Measurements from ENCODE around the gene CNTN1.

Gene CNTN1

GRCh38 chr12:40646911-40647310, 45.3 kb upstream of the CNTN1 start:
- Histone ChIP-seq H3K27me3 (ENCODE audit: insufficient read depth, low read length, poor library complexity) (no peaks in the 10 kb centered on the region), H3K23ac (ENCODE audit: low read length) (no peak overlapping the region), H3K4me1 (ENCODE audit: control insufficient read depth, low read depth, low read length) (no peaks in the 10 kb centered on the region), H3K27ac (ENCODE audit: low read depth, low read length) (no peak overlapping the region), H2AK5ac (ENCODE audit: low read length) (no peak overlapping the region), H3K36me3 (ENCODE audit: control insufficient read depth, insufficient read depth, low read length) (no peaks in the 10 kb centered on the region), H3K4ac (ENCODE audit: low read depth, low read length) (no peak overlapping the region), H3K79me2 (ENCODE audit: control insufficient read depth, insufficient read depth, low read length) (no peaks in the 10 kb centered on the region), H4K5ac (ENCODE audit: low read length) (no peak overlapping the region), H3K4me2 (ENCODE audit: low read length) (no peak overlapping the region), H2BK15ac (replicated peaks; ENCODE audit: low read depth) (no peak overlapping the region), H2BK120ac (ENCODE audit: low read depth, low read length) (no peak overlapping the region), H3K4me3 (ENCODE audit: low read length) (no peak overlapping the region), H3K79me1 (ENCODE audit: low read length) (no peaks in the 10 kb centered on the region), H3K56ac (ENCODE audit: low read length) (no peak overlapping the region), H2BK5ac (ENCODE audit: low read length) (no peak overlapping the region), H3K9ac (ENCODE audit: low read length) (no peak overlapping the region), H4K8ac (ENCODE audit: low read depth, low read length) (no peak overlapping the region), H3K18ac (ENCODE audit: low read length) (no peak overlapping the region)
- DNase-seq, result no peak

- H3K56ac ChIP-seq (ENCODE audit: low read length), result no peak overlapping the region
- no CpG with 5 or more reads among the region's 2 CpGs for WGBS (ENCODE audit: extremely low coverage, insufficient coverage, low lambda C conversion rate)
- no peaks in the 10 kb centered on the region for H3K36me3 ChIP-seq (ENCODE audit: control insufficient read depth, insufficient read depth, low read length)
- no peak overlapping the region for H2BK5ac ChIP-seq (ENCODE audit: low read length)
- H2BK15ac ChIP-seq (replicated peaks; ENCODE audit: low read depth), result no peak overlapping the region
- no peak overlapping the region for H4K5ac ChIP-seq (ENCODE audit: low read length)
- no peak overlapping the region for H3K23ac ChIP-seq (ENCODE audit: low read length)
- H2AK5ac ChIP-seq (ENCODE audit: low read length), result no peak overlapping the region
- H3K9ac ChIP-seq (ENCODE audit: low read length), result no peak overlapping the region
- no peak overlapping the region for H4K8ac ChIP-seq (ENCODE audit: low read depth, low read length)
- no peak overlapping the region for H3K18ac ChIP-seq (ENCODE audit: low read length)
- no peaks in the 10 kb centered on the region for H3K79me2 ChIP-seq (ENCODE audit: control insufficient read depth, insufficient read depth, low read length)
- DNase-seq, result peak; percentile 39
- H3K27me3 ChIP-seq (ENCODE audit: insufficient read depth, low read length, poor library complexity), result no peaks in the 10 kb centered on the region
- no peak overlapping the region for H2BK120ac ChIP-seq (ENCODE audit: low read depth, low read length)
- H3K79me1 ChIP-seq (ENCODE audit: low read length), result no peaks in the 10 kb centered on the region
- no peaks in the 10 kb centered on the region for H3K4me1 ChIP-seq (ENCODE audit: control insufficient read depth, low read depth, low read length)
- no peak overlapping the region for H3K4me3 ChIP-seq (ENCODE audit: low read length)
- H3K4me2 ChIP-seq (ENCODE audit: low read length), result no peak overlapping the region
- H3K4ac ChIP-seq (ENCODE audit: low read depth, low read length), result no peak overlapping the region
- no peak overlapping the region for H3K27ac ChIP-seq (ENCODE audit: low read depth, low read length)
Observed at GRCh38 chr12:40647651-40648050, 44.6 kb upstream of the CNTN1 start.

GRCh38 chr12:40648519-40648918, 43.7 kb upstream of the CNTN1 start:
- Histone ChIP-seq H3K36me3 (ENCODE audit: control insufficient read depth, insufficient read depth, low read length) (no peaks in the 10 kb centered on the region), H2BK120ac (ENCODE audit: low read depth, low read length) (no peak overlapping the region), H3K4me1 (ENCODE audit: control insufficient read depth, low read depth, low read length) (no peaks in the 10 kb centered on the region), H3K27me3 (ENCODE audit: insufficient read depth, low read length, poor library complexity) (no peaks in the 10 kb centered on the region), H3K56ac (ENCODE audit: low read length) (no peak overlapping the region), H3K4me2 (ENCODE audit: low read length) (no peak overlapping the region), H4K5ac (ENCODE audit: low read length) (no peak overlapping the region), H3K9ac (ENCODE audit: low read length) (no peak overlapping the region), H4K8ac (ENCODE audit: low read depth, low read length) (no peak overlapping the region), H3K79me2 (ENCODE audit: control insufficient read depth, insufficient read depth, low read length) (no peaks in the 10 kb centered on the region), H2AK5ac (ENCODE audit: low read length) (no peak overlapping the region), H3K79me1 (ENCODE audit: low read length) (no peaks in the 10 kb centered on the region), H2BK15ac (replicated peaks; ENCODE audit: low read depth) (no peak overlapping the region), H3K4ac (ENCODE audit: low read depth, low read length) (no peak overlapping the region), H3K4me3 (ENCODE audit: low read length) (no peak overlapping the region), H3K18ac (ENCODE audit: low read length) (no peak overlapping the region), H2BK5ac (ENCODE audit: low read length) (no peak overlapping the region), H3K27ac (ENCODE audit: low read depth, low read length) (no peak overlapping the region), H3K23ac (ENCODE audit: low read length) (no peak overlapping the region)
- peak; percentile 48 for DNase-seq
- WGBS (ENCODE audit: extremely low coverage, insufficient coverage, low lambda C conversion rate), result no CpG with 5 or more reads among the region's 1 CpG

GRCh38 chr12:40650038-40650704, 42.1 kb upstream of the CNTN1 start:
- Histone ChIP-seq H3K18ac (ENCODE audit: low read length) (no peak overlapping the region), H2BK120ac (ENCODE audit: low read depth, low read length) (no peak overlapping the region), H2AK5ac (ENCODE audit: low read length) (no peak overlapping the region), H4K8ac (ENCODE audit: low read depth, low read length) (no peak overlapping the region), H3K4me2 (ENCODE audit: low read length) (no peak overlapping the region), H3K23ac (ENCODE audit: low read length) (no peak overlapping the region), H3K56ac (ENCODE audit: low read length) (no peak overlapping the region), H3K27ac (ENCODE audit: low read depth, low read length) (no peak overlapping the region), H3K27me3 (ENCODE audit: insufficient read depth, low read length, poor library complexity) (no peaks in the 10 kb centered on the region), H3K36me3 (ENCODE audit: control insufficient read depth, insufficient read depth, low read length) (no peaks in the 10 kb centered on the region), H3K4me3 (ENCODE audit: low read length) (no peak overlapping the region), H4K5ac (ENCODE audit: low read length) (no peak overlapping the region), H3K79me1 (ENCODE audit: low read length) (no peaks in the 10 kb centered on the region), H3K79me2 (ENCODE audit: control insufficient read depth, insufficient read depth, low read length) (no peaks in the 10 kb centered on the region), H3K9ac (ENCODE audit: low read length) (no peak overlapping the region), H3K4ac (ENCODE audit: low read depth, low read length) (no peak overlapping the region), H3K4me1 (ENCODE audit: control insufficient read depth, low read depth, low read length) (no peaks in the 10 kb centered on the region), H2BK5ac (ENCODE audit: low read length) (no peak overlapping the region), H2BK15ac (replicated peaks; ENCODE audit: low read depth) (no peak overlapping the region)
- WGBS (ENCODE audit: extremely low coverage, insufficient coverage, low lambda C conversion rate), result no CpG with 5 or more reads among the region's 1 CpG
- DNase-seq, result no peak

GRCh38 chr12:40655451-40655850, 36.8 kb upstream of the CNTN1 start:
- H3K79me2 ChIP-seq (ENCODE audit: control insufficient read depth, insufficient read depth, low read length), result no peaks in the 10 kb centered on the region
- H3K56ac ChIP-seq (ENCODE audit: low read length), result no peak overlapping the region
- no peaks in the 10 kb centered on the region for H3K36me3 ChIP-seq (ENCODE audit: control insufficient read depth, insufficient read depth, low read length)
- H2BK5ac ChIP-seq (ENCODE audit: low read length), result no peak overlapping the region
- H2BK120ac ChIP-seq (ENCODE audit: low read depth, low read length), result no peak overlapping the region
- H3K4ac ChIP-seq (ENCODE audit: low read depth, low read length), result no peak overlapping the region
- no peaks in the 10 kb centered on the region for H3K27me3 ChIP-seq (ENCODE audit: insufficient read depth, low read length, poor library complexity)
- H3K79me1 ChIP-seq (ENCODE audit: low read length), result no peaks in the 10 kb centered on the region
- H3K27ac ChIP-seq (ENCODE audit: low read depth, low read length), result no peak overlapping the region
- DNase-seq, result no peak
- H3K4me3 ChIP-seq (ENCODE audit: low read length), result no peak overlapping the region
- H2BK15ac ChIP-seq (replicated peaks; ENCODE audit: low read depth), result no peak overlapping the region
- no peaks in the 10 kb centered on the region for H3K4me1 ChIP-seq (ENCODE audit: control insufficient read depth, low read depth, low read length)
- no peak overlapping the region for H2AK5ac ChIP-seq (ENCODE audit: low read length)
- H3K4me2 ChIP-seq (ENCODE audit: low read length), result no peak overlapping the region
- H4K5ac ChIP-seq (ENCODE audit: low read length), result no peak overlapping the region
- no peak overlapping the region for H3K23ac ChIP-seq (ENCODE audit: low read length)
- H3K9ac ChIP-seq (ENCODE audit: low read length), result no peak overlapping the region
- H4K8ac ChIP-seq (ENCODE audit: low read depth, low read length), result no peak overlapping the region
- no CpG with 5 or more reads among the region's 1 CpG for WGBS (ENCODE audit: extremely low coverage, insufficient coverage, low lambda C conversion rate)
- H3K18ac ChIP-seq (ENCODE audit: low read length), result no peak overlapping the region

- Histone ChIP-seq H3K4me3 (ENCODE audit: low read length) (no peak overlapping the region), H3K79me1 (ENCODE audit: low read length) (no peaks in the 10 kb centered on the region), H4K5ac (ENCODE audit: low read length) (no peak overlapping the region), H3K18ac (ENCODE audit: low read length) (no peak overlapping the region), H3K4me1 (ENCODE audit: control insufficient read depth, low read depth, low read length) (no peaks in the 10 kb centered on the region), H2AK5ac (ENCODE audit: low read length) (no peak overlapping the region), H3K23ac (ENCODE audit: low read length) (no peak overlapping the region), H3K79me2 (ENCODE audit: control insufficient read depth, insufficient read depth, low read length) (no peaks in the 10 kb centered on the region), H3K9ac (ENCODE audit: low read length) (no peak overlapping the region), H2BK120ac (ENCODE audit: low read depth, low read length) (no peak overlapping the region), H3K4ac (ENCODE audit: low read depth, low read length) (no peak overlapping the region), H4K8ac (ENCODE audit: low read depth, low read length) (no peak overlapping the region), H2BK15ac (replicated peaks; ENCODE audit: low read depth) (no peak overlapping the region), H3K56ac (ENCODE audit: low read length) (no peak overlapping the region), H3K4me2 (ENCODE audit: low read length) (no peak overlapping the region), H3K27ac (ENCODE audit: low read depth, low read length) (no peak overlapping the region), H2BK5ac (ENCODE audit: low read length) (no peak overlapping the region), H3K36me3 (ENCODE audit: control insufficient read depth, insufficient read depth, low read length) (no peaks in the 10 kb centered on the region), H3K27me3 (ENCODE audit: insufficient read depth, low read length, poor library complexity) (no peaks in the 10 kb centered on the region)
- DNase-seq, result no peak
- WGBS (ENCODE audit: extremely low coverage, insufficient coverage, low lambda C conversion rate), result no CpG with 5 or more reads among the region's 4 CpGs
Observed at GRCh38 chr12:40662366-40662765, 29.9 kb upstream of the CNTN1 start.
